Measurements from ENCODE around the gene FNDC8.

FNDC8 gene

DNA sequence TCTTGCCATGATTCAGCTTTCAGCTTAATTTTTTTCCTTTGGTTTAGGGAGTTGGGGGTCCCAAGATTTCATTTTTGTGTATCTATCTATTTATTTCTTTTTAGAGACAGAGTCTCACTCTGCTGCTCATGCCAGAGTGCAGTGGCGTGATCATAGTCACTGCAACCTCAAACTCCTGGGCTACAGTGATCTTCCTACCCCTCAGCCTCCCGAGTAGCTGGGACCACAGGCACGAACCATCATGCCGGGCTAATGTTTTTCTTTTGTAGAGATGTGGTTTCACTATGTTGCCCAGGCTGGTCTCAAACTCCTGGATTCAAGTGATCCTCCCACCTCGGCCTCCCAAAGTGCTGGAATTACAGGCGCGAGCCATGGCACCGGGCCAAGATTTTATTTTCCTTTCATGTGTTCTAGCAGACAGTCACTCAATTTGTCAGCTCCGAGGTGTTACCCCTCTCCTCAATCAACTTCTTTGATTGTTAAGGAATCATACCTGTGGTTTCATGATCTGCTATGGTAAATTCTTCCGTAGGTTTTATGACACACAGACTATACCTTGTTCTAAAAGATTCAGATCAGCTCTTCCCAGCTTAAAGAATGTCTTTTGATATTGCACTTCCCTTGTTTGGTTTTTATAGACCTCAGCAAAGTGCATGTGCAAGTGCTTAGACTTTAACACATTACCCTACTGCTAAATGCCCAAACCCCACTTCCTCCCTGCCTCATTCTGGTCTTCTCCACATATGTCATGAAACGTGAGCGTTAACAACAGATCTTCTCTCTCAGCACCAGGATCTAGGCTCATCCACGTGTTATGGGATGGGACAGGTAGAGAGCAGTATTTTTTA lies 39.2 kb downstream of the FNDC8 start:
- TF ChIP-seq, protein P1, sequence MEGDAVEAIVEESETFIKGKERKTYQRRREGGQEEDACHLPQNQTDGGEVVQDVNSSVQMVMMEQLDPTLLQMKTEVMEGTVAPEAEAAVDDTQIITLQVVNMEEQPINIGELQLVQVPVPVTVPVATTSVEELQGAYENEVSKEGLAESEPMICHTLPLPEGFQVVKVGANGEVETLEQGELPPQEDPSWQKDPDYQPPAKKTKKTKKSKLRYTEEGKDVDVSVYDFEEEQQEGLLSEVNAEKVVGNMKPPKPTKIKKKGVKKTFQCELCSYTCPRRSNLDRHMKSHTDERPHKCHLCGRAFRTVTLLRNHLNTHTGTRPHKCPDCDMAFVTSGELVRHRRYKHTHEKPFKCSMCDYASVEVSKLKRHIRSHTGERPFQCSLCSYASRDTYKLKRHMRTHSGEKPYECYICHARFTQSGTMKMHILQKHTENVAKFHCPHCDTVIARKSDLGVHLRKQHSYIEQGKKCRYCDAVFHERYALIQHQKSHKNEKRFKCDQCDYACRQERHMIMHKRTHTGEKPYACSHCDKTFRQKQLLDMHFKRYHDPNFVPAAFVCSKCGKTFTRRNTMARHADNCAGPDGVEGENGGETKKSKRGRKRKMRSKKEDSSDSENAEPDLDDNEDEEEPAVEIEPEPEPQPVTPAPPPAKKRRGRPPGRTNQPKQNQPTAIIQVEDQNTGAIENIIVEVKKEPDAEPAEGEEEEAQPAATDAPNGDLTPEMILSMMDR (IDR thresholded peaks at IDR 0.05; ENCODE audit: control insufficient read depth, insufficient read depth, low read depth, low read length, missing control alignments) = no peak
- no peak for DNase-seq (ENCODE audit: low read depth)
- H3K4me3 ChIP-seq (ENCODE audit: control insufficient read depth, low read depth, low read length) = no peak overlapping the region

DNA sequence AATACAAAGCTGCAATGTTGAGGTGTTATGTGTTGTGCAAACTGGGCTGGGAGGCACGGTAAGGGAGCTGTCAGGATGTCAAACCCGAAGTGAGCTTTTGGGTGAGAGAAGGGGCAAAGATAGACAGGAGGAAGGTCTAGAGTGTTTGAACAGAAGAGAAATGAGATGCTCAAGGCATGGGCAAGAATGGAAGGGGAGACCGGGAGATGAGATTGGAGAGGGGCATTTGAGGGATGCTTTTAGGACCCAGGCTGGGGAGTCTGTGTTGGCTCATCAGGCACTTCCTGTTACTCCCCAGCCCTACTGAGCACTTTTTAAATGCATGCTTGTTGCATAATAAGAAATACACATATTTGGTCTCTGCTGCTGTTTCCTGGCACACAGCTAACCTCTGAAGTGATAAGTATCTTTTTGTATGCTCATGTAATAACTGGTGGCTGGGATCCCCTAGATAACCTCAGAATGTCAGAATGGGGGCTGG lies 39.9 kb downstream of the FNDC8 start:
- no peak for DNase-seq (ENCODE audit: low read depth)
- H3K4me3 ChIP-seq (ENCODE audit: control insufficient read depth, low read depth, low read length) = no peak overlapping the region
- TF ChIP-seq, protein P1 (IDR thresholded peaks at IDR 0.05; ENCODE audit: control insufficient read depth, insufficient read depth, low read depth, low read length, missing control alignments) = no peak

DNA sequence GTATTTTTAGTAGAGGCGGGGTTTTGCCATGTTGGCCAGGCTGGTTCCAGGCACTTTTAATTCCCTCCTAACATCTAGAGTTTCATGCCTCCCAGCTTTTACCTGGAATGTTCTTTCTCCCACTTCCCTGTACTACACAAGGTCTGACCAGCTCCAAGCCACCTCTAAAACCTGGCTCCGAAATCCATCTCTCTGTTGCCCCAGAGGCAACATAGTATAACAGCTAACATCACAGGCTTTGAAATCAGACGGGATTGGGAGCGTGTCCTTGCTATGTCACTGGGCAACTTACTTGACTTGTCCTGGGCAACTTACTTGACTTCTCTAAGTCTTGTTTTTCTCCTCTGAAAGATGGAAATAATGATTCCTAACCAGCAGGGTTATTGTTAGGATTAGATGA lies 41.3 kb downstream of the FNDC8 start:
- TF ChIP-seq, protein P1 (IDR thresholded peaks at IDR 0.05; ENCODE audit: control insufficient read depth, insufficient read depth, low read depth, low read length, missing control alignments) = no peak
- DNase-seq (ENCODE audit: low read depth) = no peak
- H3K4me3 ChIP-seq (ENCODE audit: control insufficient read depth, low read depth, low read length) = no peak overlapping the region

DNA sequence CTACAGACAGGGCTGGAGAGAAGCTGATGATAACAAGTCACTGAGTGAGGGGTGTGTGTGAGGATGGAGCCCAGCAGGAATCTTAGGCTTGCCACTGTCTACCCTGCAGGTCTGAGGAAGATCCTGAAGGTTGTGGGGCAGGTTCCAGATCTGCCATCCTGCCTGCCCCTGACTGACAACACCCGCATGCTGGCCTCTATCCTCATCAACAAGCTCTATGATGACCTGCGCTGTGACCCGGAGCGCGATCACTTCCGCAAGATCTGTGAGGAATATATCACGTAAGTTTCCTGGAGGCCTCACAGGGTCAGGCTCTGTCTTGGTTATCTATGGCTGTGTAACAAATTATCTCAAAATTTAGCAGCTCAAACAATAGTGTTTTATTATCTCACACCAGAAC lies 42.5 kb downstream of the FNDC8 start:
- H3K4me3 ChIP-seq (ENCODE audit: control insufficient read depth, low read depth, low read length) = no peak overlapping the region
- DNase-seq (ENCODE audit: low read depth) = no peak
- TF ChIP-seq, protein P1 (IDR thresholded peaks at IDR 0.05; ENCODE audit: control insufficient read depth, insufficient read depth, low read depth, low read length, missing control alignments) = no peak

DNA sequence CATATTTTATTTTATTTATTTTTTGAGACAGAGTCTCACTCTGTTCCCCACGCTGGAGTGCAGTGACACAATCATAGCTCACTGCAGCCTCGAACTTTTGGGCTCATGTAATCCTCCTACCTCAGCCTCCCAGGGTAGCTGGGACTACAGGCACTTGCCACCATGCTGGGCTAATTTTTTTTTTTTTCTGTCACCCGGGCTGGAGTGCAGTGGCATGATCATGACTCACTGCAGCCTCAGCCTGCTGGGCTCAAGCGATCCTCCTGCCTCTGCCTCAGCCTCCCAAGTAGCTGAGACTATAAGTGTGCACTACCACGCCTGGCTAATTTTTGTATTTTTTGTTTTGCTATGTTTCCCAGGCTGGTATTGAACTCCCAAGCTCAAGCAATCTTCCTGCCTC lies 43.3 kb downstream of the FNDC8 start:
- TF ChIP-seq, protein P1 (IDR thresholded peaks at IDR 0.05; ENCODE audit: control insufficient read depth, insufficient read depth, low read depth, low read length, missing control alignments) = no peak
- no peak for DNase-seq (ENCODE audit: low read depth)
- no peak overlapping the region for H3K4me3 ChIP-seq (ENCODE audit: control insufficient read depth, low read depth, low read length)

DNA sequence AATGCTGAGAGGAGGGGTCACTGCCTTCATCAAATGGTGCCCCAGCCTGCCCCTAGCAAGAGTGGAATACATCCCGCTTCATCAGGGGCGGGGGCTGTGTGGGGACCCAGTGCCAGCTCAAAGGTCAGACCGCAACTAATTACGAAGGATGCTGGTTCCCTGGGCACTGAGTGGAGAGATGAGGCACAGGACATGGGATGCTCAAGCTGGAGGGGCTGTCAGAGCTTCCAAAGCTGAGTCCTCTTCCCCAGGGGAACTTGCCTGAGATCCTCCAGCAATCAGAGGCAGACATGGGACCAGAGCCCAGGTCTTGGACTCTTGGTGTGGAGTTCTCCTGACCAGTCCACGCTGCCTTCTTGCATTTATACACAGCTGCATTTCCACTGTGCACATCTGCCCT lies 45.1 kb downstream of the FNDC8 start:
- no peak for DNase-seq (ENCODE audit: low read depth)
- no peak overlapping the region for H3K4me3 ChIP-seq (ENCODE audit: control insufficient read depth, low read depth, low read length)
- TF ChIP-seq, protein P1 (IDR thresholded peaks at IDR 0.05; ENCODE audit: control insufficient read depth, insufficient read depth, low read depth, low read length, missing control alignments) = no peak

All from AG09309 (cell line).